OCI-LY7 (cell line): Measurements from ENCODE around the gene LRRC1. TPM values are rescaled to one million over a fixed set of nuclear protein-coding genes. Genes with fewer than 3 reads are reported as not detected.

Source experiments
- BruUV-seq: library from RNA; stranded (reverse); fragments of 400-500 nt; replicated peaks from 2 replicates; lab custom pipeline; 2021; lab: Mats Ljungman, UMichigan
- CTCF ChIA-PET: fragments of 300-600 bp; sonication (Branson Sonifier 250); formaldehyde crosslinking; loops from one replicate; lab custom pipeline; 2022; ENCODE audit warnings: antibody characterized with exemption; ENCODE audit not compliant: unreplicated experiment; lab: Charles Lee
- POLR2A ChIA-PET: fragments of 300-600 bp; sonication (Branson Sonifier 250); formaldehyde crosslinking; loops from one replicate; lab custom pipeline; 2022; ENCODE audit warnings: antibody characterized with exemption; lab: Charles Lee
- DNase-seq: peaks from one replicate; pipeline ENCODE4 v3.0.0-alpha.2; 2015; ENCODE audit warnings: low spot score
- H2AFZ ChIP-seq: fragments of 200-600 bp; sonication (generic), shearing (Covaris generic); 2 replicates; pipeline ENCODE4 v1.6.1; 2014; ENCODE audit warnings: mild to moderate bottlenecking, antibody characterized with exemption, low read length, moderate library complexity
- H3K27ac ChIP-seq: fragments of 200-600 bp; sonication (generic); 2 replicates; pipeline ENCODE4 v1.5.1; 2014; ENCODE audit warnings: mixed run types, low read depth, mild to moderate bottlenecking, moderate library complexity, low read length, inconsistent platforms; ENCODE audit not compliant: poor library complexity, severe bottlenecking
- H3K36me3 ChIP-seq: fragments of 200-600 bp; sonication (generic); 2 replicates; pipeline ENCODE4 v1.6.1; 2014; ENCODE audit warnings: mild to moderate bottlenecking, antibody characterized with exemption, low read length, moderate library complexity, mixed read lengths; ENCODE audit not compliant: insufficient read depth
- H3K4me1 ChIP-seq: fragments of 200-600 bp; sonication (generic); 2 replicates; pipeline ENCODE4 v1.5.1; 2014; ENCODE audit warnings: mild to moderate bottlenecking, low read length; ENCODE audit not compliant: insufficient read depth, poor library complexity, severe bottlenecking
- H3K4me2 ChIP-seq: fragments of 200-600 bp; sonication (generic); 2 replicates; pipeline ENCODE4 v1.6.1; 2014; ENCODE audit warnings: mild to moderate bottlenecking, low read length
- H3K4me3 ChIP-seq: fragments of 200-600 bp; sonication (generic); 2 replicates; pipeline ENCODE4 v1.5.1; 2014; ENCODE audit warnings: mild to moderate bottlenecking, low read depth, low read length; ENCODE audit not compliant: poor library complexity, severe bottlenecking
- H3K79me2 ChIP-seq: fragments of 200-600 bp; sonication (generic); 2 replicates; pipeline ENCODE4 v1.6.1; 2016; ENCODE audit warnings: low read depth, mild to moderate bottlenecking, low read length, moderate library complexity, mixed read lengths; ENCODE audit not compliant: insufficient read depth
- H3K9me2 ChIP-seq: fragments of 200-600 bp; sonication (generic); 2 replicates; pipeline ENCODE4 v1.6.1; 2016; ENCODE audit warnings: mild to moderate bottlenecking, low read length, mixed read lengths; ENCODE audit not compliant: insufficient read depth
- H3K9me3 ChIP-seq: fragments of 200-600 bp; sonication (generic); 2 replicates; pipeline ENCODE4 v1.6.1; 2014; ENCODE audit warnings: mild to moderate bottlenecking, mixed run types, low read length, mixed read lengths
- H4K20me1 ChIP-seq: fragments of 200-600 bp; sonication (generic); 2 replicates; pipeline ENCODE4 v1.6.1; 2014; ENCODE audit warnings: mild to moderate bottlenecking, antibody characterized with exemption, low read length, moderate library complexity, mixed read lengths; ENCODE audit not compliant: insufficient read depth
- CTCF ChIP-seq: fragments of 200-600 bp; sonication (generic); conservative IDR thresholded peaks from 2 replicates; pipeline ENCODE4 v1.5.1; 2014; ENCODE audit warnings: mild to moderate bottlenecking, antibody characterized with exemption, low read length, moderate library complexity, mixed read lengths
- EZH2phosphoT487 ChIP-seq: fragments of 200-600 bp; sonication (generic); IDR thresholded peaks from 2 replicates; pipeline ENCODE4 v1.6.1; 2018; ENCODE audit warnings: low read depth, borderline replicate concordance, mild to moderate bottlenecking, mixed run types, antibody characterized with exemption, low read length, moderate library complexity, mixed read lengths
- intact Hi-C: fragments of 100-400 bp; cut with micrococcal nuclease; formaldehyde crosslinking; loops from one replicate; pipeline ENCODE4 v1.10.0; 2022; ENCODE audit not compliant: unreplicated experiment
- total RNA-seq, 2 experiments: library from RNA; depleted of rRNA in 1 of 2; stranded (reverse); fragments of >200 nt in 1 of 2; shearing (Covaris generic) in 1 of 2; gene quantifications; 2 replicates each; pipeline ENCODE4 v1.2.3, GENCODE V29; 2014 to 2022

The LRRC1 gene
- total RNA-seq, 2 experiments from 2014 or later = 8.2 to 8.4 TPM

- no peaks in the 10 kb centered on the region for H3K9me3 ChIP-seq
- H3K79me2 ChIP-seq = no peaks in the 10 kb centered on the region
- intact Hi-C loops = no loop called here
- no peak overlapping the region for H2AFZ ChIP-seq
- no peaks in the 10 kb centered on the region for H3K9me2 ChIP-seq
- ChIA-PET POLR2A (no interaction called here), CTCF (no interaction called here)
- TF ChIP-seq EZH2phosphoT487 (no peak), CTCF (no peak)
- no TSS peak for BruUV-seq
- no peak overlapping the region for H3K4me3 ChIP-seq
- DNase-seq = no peak
- no peak overlapping the region for H3K27ac ChIP-seq
- H3K4me1 ChIP-seq = peaks cover 7% of the 10 kb centered on the region
- H3K36me3 ChIP-seq = no peaks in the 10 kb centered on the region
- H3K4me2 ChIP-seq = no peak overlapping the region
- no peaks in the 10 kb centered on the region for H4K20me1 ChIP-seq
Measured at GRCh38 chr6:53898026-53898795, 103.4 kb downstream of the LRRC1 start.

GRCh38 chr6:53899512-53899911 lies 104.7 kb downstream of the LRRC1 start:
- no peaks in the 10 kb centered on the region for H3K9me3 ChIP-seq
- CTCF ChIA-PET = no interaction called here

More at GRCh38 chr6:53899512-53899911, 104.7 kb downstream of the LRRC1 start:
- intact Hi-C loops = no loop called here
- Histone ChIP-seq H3K4me1 (no peaks in the 10 kb centered on the region), H2AFZ (no peak overlapping the region), H3K4me2 (no peak overlapping the region), H3K27ac (no peak overlapping the region), H4K20me1 (no peaks in the 10 kb centered on the region), H3K4me3 (no peak overlapping the region), H3K9me2 (no peaks in the 10 kb centered on the region), H3K36me3 (no peaks in the 10 kb centered on the region), H3K79me2 (no peaks in the 10 kb centered on the region)
- TF ChIP-seq EZH2phosphoT487 (no peak), CTCF (no peak)
- POLR2A ChIA-PET = no interaction called here
- no TSS peak for BruUV-seq
- DNase-seq = no peak
